Left ventricle myocardium inferior (tissue), 1 donor: Measurements from ENCODE around the gene RNF125. TPM values are rescaled to one million over a fixed set of nuclear protein-coding genes. Genes with fewer than 3 reads are reported as not detected.

ENCODE experiments used
- DNase-seq: peaks from one replicate; pipeline ENCODE4 v3.0.0-alpha.2; 2020
- H3K27ac ChIP-seq: fragments of 200-600 bp; replicated peaks from 2 replicates; pipeline ENCODE4 v1.8.0; 2021
- H3K27me3 ChIP-seq: fragments of 200-600 bp; 2 replicates; pipeline ENCODE4 v1.8.0; 2021; ENCODE audit warnings: low read depth
- H3K36me3 ChIP-seq: fragments of 200-600 bp; 2 replicates; pipeline ENCODE4 v1.8.0; 2021
- H3K4me1 ChIP-seq: fragments of 200-600 bp; 2 replicates; pipeline ENCODE4 v1.8.0; 2021
- H3K4me3 ChIP-seq: fragments of 200-600 bp; 2 replicates; pipeline ENCODE4 v1.8.0; 2021; ENCODE audit warnings: mild to moderate bottlenecking, moderate library complexity
- H3K9me3 ChIP-seq: fragments of 200-600 bp; replicated peaks from 2 replicates; pipeline ENCODE4 v1.8.0; 2021
- intact Hi-C: fragments of 100-400 bp; cut with micrococcal nuclease; formaldehyde crosslinking; loops from one replicate; pipeline ENCODE4 v1.11.0; 2022
- total RNA-seq: library from RNA; stranded (reverse); fragmentation: NEBNext Ultra II Directional; extraction: Animal tissue kit (Norgen Biotek cat#: 25700); gene quantifications from one replicate; pipeline ENCODE4 v1.2.1, GENCODE V29; 2021
- TF ChIP-seq, protein P1 (sequence below): fragments of 200-600 bp; IDR thresholded peaks from 2 replicates; pipeline ENCODE4 v1.8.0; 2021; ENCODE audit warnings: antibody characterized with exemption, mild to moderate bottlenecking, borderline replicate concordance
- donor health status: DM: no; HTN: yes; CAD: no; lungs with severe emphysema.

RNF125 gene
- total RNA-seq, 1 donor from 2014 or later: 3.5 TPM

DNA sequence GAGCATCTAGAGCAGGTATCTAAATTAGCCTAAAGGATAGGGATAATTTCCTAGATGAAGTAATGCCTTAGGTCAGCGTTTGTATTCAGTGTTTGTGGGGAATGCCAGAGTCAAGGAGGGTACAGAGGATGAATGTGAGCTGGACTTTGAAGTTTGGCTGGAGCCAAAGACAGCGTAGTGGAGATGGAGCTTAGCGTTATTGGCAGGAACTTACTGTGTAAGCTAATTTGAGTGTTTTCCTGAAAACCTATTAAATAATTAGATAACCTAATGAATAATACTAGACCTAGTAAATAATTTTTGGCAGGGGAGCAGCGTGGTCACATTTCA lies 77.2 kb downstream of the RNF125 start:
- H3K27me3 ChIP-seq: no peaks in the 10 kb centered on the region
- H3K4me3 ChIP-seq: no peak overlapping the region
- intact Hi-C loops: no loop called here
- TF ChIP-seq, protein P1, sequence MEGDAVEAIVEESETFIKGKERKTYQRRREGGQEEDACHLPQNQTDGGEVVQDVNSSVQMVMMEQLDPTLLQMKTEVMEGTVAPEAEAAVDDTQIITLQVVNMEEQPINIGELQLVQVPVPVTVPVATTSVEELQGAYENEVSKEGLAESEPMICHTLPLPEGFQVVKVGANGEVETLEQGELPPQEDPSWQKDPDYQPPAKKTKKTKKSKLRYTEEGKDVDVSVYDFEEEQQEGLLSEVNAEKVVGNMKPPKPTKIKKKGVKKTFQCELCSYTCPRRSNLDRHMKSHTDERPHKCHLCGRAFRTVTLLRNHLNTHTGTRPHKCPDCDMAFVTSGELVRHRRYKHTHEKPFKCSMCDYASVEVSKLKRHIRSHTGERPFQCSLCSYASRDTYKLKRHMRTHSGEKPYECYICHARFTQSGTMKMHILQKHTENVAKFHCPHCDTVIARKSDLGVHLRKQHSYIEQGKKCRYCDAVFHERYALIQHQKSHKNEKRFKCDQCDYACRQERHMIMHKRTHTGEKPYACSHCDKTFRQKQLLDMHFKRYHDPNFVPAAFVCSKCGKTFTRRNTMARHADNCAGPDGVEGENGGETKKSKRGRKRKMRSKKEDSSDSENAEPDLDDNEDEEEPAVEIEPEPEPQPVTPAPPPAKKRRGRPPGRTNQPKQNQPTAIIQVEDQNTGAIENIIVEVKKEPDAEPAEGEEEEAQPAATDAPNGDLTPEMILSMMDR: no peak
- H3K36me3 ChIP-seq: no peaks in the 10 kb centered on the region
- H3K27ac ChIP-seq: no peak overlapping the region
- no peaks in the 10 kb centered on the region for H3K9me3 ChIP-seq
- DNase-seq: no peak
- peaks cover 58% of the 10 kb centered on the region for H3K4me1 ChIP-seq

DNA sequence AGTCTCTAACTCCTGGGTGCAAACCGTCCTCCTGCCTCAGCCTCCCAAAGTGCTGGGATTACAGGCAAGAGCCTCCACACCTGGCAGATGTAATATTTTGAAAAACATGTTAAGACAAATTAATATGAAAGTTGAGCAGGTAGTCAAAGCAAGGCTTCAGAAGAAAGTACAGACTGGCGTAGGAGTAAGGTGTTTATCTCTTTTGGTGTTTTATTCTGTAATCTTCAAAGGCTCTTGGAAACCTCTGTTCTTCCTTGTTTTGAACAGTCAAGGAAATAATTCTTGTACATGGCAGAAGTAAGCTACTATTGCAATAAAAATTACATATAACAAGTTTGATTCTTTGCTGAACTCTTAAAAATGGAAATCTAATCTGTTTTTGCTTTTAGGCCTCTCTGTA lies 78.3 kb downstream of the RNF125 start:
- no peaks in the 10 kb centered on the region for H3K27me3 ChIP-seq
- intact Hi-C loops: no loop called here
- H3K4me1 ChIP-seq: peaks cover 50% of the 10 kb centered on the region
- H3K9me3 ChIP-seq: no peaks in the 10 kb centered on the region
- TF ChIP-seq, protein P1: no peak
- no peaks in the 10 kb centered on the region for H3K36me3 ChIP-seq
- no peak for DNase-seq
- no peak overlapping the region for H3K4me3 ChIP-seq
- H3K27ac ChIP-seq: no peak overlapping the region

DNA sequence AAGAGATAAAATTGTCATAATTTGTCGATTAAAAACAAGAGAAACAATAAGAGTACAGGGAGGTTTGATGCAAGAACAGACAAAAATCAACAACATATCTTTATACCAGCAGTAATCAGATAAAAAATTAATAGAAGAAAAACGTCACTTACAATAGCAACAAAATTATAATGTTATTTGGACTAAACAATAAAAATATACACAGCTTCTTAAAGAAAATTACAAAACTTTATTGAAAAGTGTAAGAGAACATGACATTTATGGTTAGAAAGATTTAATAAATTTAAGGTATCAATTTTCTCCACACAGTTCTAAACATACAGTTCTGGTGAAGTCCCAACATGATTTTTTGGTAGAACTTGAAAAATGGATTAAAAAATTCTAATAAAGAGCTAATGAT lies 85.9 kb downstream of the RNF125 start:
- H3K36me3 ChIP-seq: no peaks in the 10 kb centered on the region
- no peak overlapping the region for H3K4me3 ChIP-seq
- H3K9me3 ChIP-seq: no peaks in the 10 kb centered on the region
- no peak for DNase-seq
- no peaks in the 10 kb centered on the region for H3K27me3 ChIP-seq
- H3K27ac ChIP-seq: no peak overlapping the region
- H3K4me1 ChIP-seq: no peaks in the 10 kb centered on the region
- TF ChIP-seq, protein P1: no peak
- intact Hi-C loops: no loop called here

DNA sequence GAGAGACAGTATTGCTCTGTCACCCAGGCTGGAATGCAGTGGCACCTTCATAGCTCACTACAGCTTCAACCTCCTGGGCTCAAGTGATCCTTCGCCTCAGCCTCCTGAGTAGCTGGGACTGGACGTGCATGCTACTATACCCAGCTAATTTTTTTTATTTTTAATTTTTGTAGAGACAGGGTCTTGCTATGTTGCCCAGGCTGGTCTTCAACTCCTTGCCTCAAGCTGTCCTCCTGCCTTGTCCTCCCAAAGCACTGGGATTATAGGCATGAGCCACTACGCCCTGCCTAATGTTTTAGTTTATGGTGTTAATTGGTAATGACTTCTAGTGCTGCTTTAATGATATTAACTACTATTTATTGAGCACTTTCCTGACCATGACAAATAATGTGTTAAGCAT lies 91.4 kb downstream of the RNF125 start:
- no peaks in the 10 kb centered on the region for H3K9me3 ChIP-seq
- no peaks in the 10 kb centered on the region for H3K27me3 ChIP-seq
- TF ChIP-seq, protein P1: no peak
- no peak overlapping the region for H3K27ac ChIP-seq
- H3K4me1 ChIP-seq: no peaks in the 10 kb centered on the region
- no peak for DNase-seq
- no peak overlapping the region for H3K4me3 ChIP-seq
- peaks cover 25% of the 10 kb centered on the region for H3K36me3 ChIP-seq
- intact Hi-C loops: no loop called here

DNA sequence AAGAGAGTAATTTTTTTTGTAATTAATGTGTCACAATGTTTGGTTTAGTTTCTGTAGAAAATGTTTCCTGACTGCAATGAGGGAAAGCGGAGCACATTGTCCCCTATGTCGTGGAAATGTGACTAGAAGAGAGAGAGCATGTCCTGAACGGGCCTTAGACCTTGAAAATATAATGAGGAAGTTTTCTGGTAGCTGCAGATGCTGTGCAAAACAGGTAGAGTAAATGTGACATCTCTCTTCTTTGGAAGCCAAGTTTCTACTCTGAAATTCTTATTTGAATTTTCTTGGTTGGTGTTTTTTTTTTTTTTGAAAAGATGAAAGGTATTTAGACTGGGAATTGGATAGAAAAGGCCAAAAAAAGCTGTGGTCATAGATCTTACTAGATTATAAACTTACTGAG lies 93.1 kb downstream of the RNF125 start:
- Histone ChIP-seq H3K9me3 (no peaks in the 10 kb centered on the region), H3K4me3 (no peak overlapping the region), H3K4me1 (no peaks in the 10 kb centered on the region), H3K36me3 (peaks cover 42% of the 10 kb centered on the region), H3K27me3 (no peaks in the 10 kb centered on the region), H3K27ac (no peak overlapping the region)
- intact Hi-C loops: no loop called here
- TF ChIP-seq, protein P1: no peak
- no peak for DNase-seq

DNA sequence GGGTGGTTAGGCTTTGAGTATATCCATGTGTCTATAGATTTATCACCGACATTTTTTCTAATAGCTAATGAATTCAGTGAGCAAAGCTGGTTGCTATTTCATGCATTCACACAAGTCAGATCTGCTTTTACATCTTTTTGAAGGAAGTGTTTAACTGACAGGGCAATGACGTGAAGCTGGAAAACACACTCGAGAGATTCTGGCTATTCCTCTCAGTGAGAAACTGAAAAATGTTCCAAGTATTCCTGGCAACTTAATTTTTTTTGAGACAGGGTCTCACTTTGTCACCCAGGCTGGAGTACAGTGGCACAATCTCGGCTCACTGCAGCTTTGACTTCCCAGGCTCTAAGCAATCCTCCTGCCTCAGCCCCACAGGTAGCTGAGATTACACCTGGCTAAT lies 94.2 kb downstream of the RNF125 start:
- no peaks in the 10 kb centered on the region for H3K27me3 ChIP-seq
- no peak for DNase-seq
- no peaks in the 10 kb centered on the region for H3K9me3 ChIP-seq
- peaks cover 51% of the 10 kb centered on the region for H3K36me3 ChIP-seq
- TF ChIP-seq, protein P1: no peak
- no peak overlapping the region for H3K27ac ChIP-seq
- no peak overlapping the region for H3K4me3 ChIP-seq
- intact Hi-C loops: no loop called here
- H3K4me1 ChIP-seq: no peaks in the 10 kb centered on the region
